Activated naive CD8-positive, alpha-beta T cell treated with anti-CD3 and anti-CD28 coated beads, Interleukin-2, amount 10 ng/mL, durations not matched to agents 7 days and 5 days (primary cell): ENCODE measurements around the gene RIMOC1. TPM values are rescaled to one million over a fixed set of nuclear protein-coding genes. Genes with fewer than 3 reads are reported as not detected.

ENCODE experiments used
- ATAC-seq: fragments of 150-1000 bp; cut with Tn5 transposase; one replicate; pipeline ENCODE4 v1.10.0; 2021; ENCODE audit warnings: low read depth, moderate library complexity
- POLR2A ChIA-PET: fragments of 350-600 bp; sonication (Branson Sonifier 250); formaldehyde crosslinking; loops from one replicate; lab custom pipeline; 2021; ENCODE audit warnings: antibody characterized with exemption; lab: Charles Lee
- DNase-seq: peaks from one replicate; pipeline ENCODE4 v3.0.0; 2021
- H3K27ac Mint-ChIP-seq: one replicate; pipeline ENCODE4 v1.8.0; 2022; ENCODE audit warnings: mild to moderate bottlenecking, mixed read lengths
- H3K27me3 Mint-ChIP-seq: one replicate; pipeline ENCODE4 v1.8.0; 2022; ENCODE audit warnings: mild to moderate bottlenecking, moderate library complexity, mixed read lengths
- H3K36me3 Mint-ChIP-seq: one replicate; pipeline ENCODE4 v1.8.0; 2021; ENCODE audit warnings: mild to moderate bottlenecking, mixed read lengths
- H3K4me1 Mint-ChIP-seq: one replicate; pipeline ENCODE4 v1.8.0; 2021; ENCODE audit warnings: mixed read lengths
- H3K4me3 Mint-ChIP-seq: one replicate; pipeline ENCODE4 v1.8.0; 2022; ENCODE audit warnings: mild to moderate bottlenecking, moderate library complexity, mixed read lengths
- H3K9me3 Mint-ChIP-seq: one replicate; pipeline ENCODE4 v1.8.0; 2021; ENCODE audit warnings: mixed read lengths
- total RNA-seq, 2 experiments: library from RNA; stranded (reverse); gene quantifications; one replicate each; pipeline ENCODE4 v1.2.3, GENCODE V29; 2021

The RIMOC1 gene
- total RNA-seq, 2 experiments from 2014 or later, result 24.3 to 27.3 TPM

DNA sequence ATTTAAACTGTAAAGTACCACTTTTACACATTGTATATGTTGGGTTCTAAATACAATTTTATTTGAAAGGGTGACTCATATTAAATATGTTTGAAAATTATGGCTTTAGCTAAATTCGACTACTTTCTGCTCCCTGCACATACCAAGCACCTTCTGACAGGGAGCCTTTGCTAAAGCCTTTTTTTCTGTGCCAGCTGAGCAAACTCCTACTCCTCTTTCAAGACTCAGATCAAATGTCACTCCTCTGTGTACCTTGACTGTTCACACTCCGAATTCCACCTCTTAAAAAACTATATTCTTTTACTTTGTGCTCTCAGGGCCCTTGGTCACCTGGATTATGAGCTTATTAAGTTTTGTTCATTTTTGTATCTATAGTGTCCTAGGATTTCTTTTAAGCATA is 27.5 kb upstream of the RIMOC1 start:
- H3K27me3 Mint-ChIP-seq, result no peaks in the 10 kb centered on the region
- H3K4me3 Mint-ChIP-seq, result no peak overlapping the region
- no peak overlapping the region for H3K27ac Mint-ChIP-seq
- peaks cover 5% of the 10 kb centered on the region for H3K36me3 Mint-ChIP-seq
- ATAC-seq (no peak), DNase-seq (no peak)
- peaks cover 9% of the 10 kb centered on the region for H3K4me1 Mint-ChIP-seq
- POLR2A ChIA-PET, result interaction anchor here (1.1 kb wide), 1 partner anchor 27 kb away, joined by 3 read pairs; the partner anchor contains the start of gene RIMOC1
- peaks cover 3% of the 10 kb centered on the region for H3K9me3 Mint-ChIP-seq

DNA sequence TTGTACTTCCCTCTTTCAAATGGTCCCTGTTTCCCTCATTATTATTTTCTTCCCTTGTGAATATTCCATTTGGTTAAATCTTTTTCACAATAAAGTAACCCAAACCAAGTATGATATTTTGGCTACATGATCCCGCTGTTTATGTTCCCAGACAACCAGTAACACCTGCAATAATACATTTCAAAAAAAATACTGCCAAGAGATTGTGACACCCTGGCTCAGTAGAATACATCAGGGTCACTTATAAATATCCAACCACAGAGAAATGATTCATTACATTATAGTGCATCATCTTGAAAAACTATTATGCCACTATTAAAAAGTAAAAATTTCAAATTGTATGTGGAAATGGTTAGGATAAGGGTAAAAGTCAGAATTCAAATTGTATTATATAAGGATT is 26.7 kb upstream of the RIMOC1 start:
- H3K9me3 Mint-ChIP-seq, result peaks cover 3% of the 10 kb centered on the region
- H3K27ac Mint-ChIP-seq, result no peak overlapping the region
- ATAC-seq (no peak), DNase-seq (no peak)
- H3K27me3 Mint-ChIP-seq, result no peaks in the 10 kb centered on the region
- peaks cover 5% of the 10 kb centered on the region for H3K36me3 Mint-ChIP-seq
- H3K4me1 Mint-ChIP-seq, result peaks cover 7% of the 10 kb centered on the region
- POLR2A ChIA-PET, result interaction anchor here (1.1 kb wide), 1 partner anchor 26 kb away, joined by 3 read pairs; the partner anchor contains the start of gene RIMOC1
- H3K4me3 Mint-ChIP-seq, result no peak overlapping the region

DNA sequence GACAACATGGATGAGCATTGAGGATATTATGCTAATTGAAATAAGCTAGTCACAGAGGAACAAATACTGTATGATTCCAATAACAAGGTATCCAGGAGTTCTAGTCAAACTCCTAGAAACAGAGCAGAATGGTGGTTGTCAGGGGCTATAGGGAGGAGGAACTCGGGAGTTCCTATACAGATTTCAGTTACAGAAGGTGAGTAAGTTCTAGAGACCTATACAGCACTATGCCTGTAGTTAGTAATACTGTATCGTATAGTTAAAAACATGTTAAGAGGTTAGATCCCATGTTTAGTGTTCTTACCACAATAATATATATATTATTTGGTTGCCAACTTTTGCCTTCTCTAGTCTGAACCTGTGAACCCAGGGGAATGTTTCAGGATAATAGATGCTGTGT is 26.0 kb upstream of the RIMOC1 start:
- ATAC-seq, result no peak
- peaks cover 10% of the 10 kb centered on the region for H3K4me1 Mint-ChIP-seq

DNA sequence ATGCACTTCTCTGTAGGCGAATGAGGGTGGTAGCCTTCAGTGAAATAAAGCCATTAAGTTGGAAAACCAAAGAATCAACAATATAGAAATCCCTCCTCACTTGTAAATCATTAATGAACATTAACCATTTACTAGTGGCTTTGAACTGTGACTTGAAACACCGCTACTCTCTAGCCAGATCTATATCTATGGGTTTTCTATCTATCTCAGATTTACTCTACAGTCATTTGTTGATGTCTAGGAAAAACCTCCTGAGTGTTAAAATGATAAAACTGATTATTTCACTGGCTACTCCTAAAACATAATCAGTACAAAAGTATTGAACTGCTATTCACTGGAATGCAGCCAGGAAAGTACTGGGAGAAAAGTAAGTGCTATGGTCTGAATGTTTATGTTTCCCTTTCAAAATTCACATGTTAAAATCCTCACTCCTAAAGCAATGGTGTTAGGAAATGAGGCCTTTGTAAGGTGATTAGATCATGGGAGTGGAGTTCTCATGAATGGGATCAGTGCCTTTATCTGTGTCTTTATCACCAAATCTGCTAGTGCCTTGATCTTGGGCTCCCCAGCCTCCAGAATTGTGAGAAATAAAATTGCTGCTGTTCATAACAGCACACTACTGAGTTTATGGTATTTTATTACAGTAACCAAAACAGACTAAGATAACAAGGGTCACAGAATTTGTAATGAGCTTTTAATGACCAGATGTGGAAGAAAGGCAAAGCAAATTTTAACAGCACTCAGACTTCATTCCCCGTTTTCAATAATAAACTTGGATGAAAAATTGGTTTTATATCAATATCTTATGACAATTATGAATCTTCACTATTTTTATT is 25.3 kb upstream of the RIMOC1 start:
- Mint-ChIP-seq H3K9me3 (peaks cover 3% of the 10 kb centered on the region), H3K27me3 (no peaks in the 10 kb centered on the region), H3K4me1 (peaks cover 13% of the 10 kb centered on the region), H3K36me3 (peaks cover 8% of the 10 kb centered on the region), H3K27ac (no peak overlapping the region), H3K4me3 (no peak overlapping the region)
- ATAC-seq (no peak), DNase-seq (no peak)
- POLR2A ChIA-PET, result no interaction called here

More for the DNA sequence above, 26.0 kb upstream of the RIMOC1 start:
- Mint-ChIP-seq H3K27me3 (no peaks in the 10 kb centered on the region), H3K27ac (no peak overlapping the region), H3K36me3 (peaks cover 5% of the 10 kb centered on the region), H3K9me3 (peaks cover 3% of the 10 kb centered on the region), H3K4me3 (no peak overlapping the region)
- DNase-seq, result no peak
- POLR2A ChIA-PET, result no interaction called here

DNA sequence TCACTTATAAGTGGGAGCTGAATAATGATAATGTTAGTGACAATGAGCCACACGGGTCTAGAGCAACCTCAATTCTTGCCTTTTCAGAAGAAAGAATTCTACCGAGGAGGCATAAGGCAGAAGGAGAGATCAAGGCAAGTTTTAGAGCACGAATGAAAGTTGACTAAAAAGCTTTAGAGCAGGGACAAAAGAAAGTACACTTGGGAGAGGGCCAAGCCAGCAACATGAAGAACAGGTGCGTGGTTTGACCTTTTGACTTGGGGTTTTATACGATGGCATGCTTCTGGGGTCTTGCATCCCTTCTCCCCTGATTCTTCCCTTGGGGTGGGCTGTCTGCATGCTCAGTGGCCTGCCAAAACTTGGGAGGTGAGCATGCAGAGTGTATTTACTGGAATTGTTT is 21.4 kb upstream of the RIMOC1 start:
- POLR2A ChIA-PET, result interaction anchor here (1.1 kb wide), 1 partner anchor 12 kb away, joined by 3 read pairs; no protein-coding TSS in a partner anchor
- Mint-ChIP-seq H3K9me3 (peaks cover 3% of the 10 kb centered on the region), H3K36me3 (peaks cover 6% of the 10 kb centered on the region), H3K27me3 (peaks cover 5% of the 10 kb centered on the region), H3K4me1 (peaks cover 7% of the 10 kb centered on the region), H3K27ac (no peak overlapping the region), H3K4me3 (no peak overlapping the region)
- DNase-seq, result no peak
- no peak for ATAC-seq

DNA sequence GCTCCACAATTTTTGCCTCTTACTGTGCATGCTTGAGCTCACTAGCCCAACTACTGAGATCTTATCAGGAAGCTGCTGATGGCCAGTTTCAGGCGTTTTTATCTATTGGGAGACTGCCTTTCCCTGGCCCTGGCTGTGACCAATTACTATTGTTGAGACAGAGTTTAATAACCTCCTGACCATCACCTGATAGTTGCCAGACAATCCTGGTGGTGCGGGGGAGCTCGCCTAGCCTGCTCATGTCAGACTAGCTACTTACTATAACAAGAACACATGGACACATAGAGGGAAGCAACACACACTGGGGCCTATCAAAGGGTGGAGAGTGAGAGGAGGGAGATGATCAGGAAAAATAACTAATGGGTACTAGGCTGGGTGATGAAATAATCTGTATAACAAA is 20.9 kb upstream of the RIMOC1 start:
- Mint-ChIP-seq H3K4me3 (no peak overlapping the region), H3K4me1 (peaks cover 7% of the 10 kb centered on the region), H3K9me3 (peaks cover 3% of the 10 kb centered on the region), H3K27ac (no peak overlapping the region), H3K27me3 (peaks cover 8% of the 10 kb centered on the region), H3K36me3 (peaks cover 5% of the 10 kb centered on the region)
- DNase-seq (no peak), ATAC-seq (no peak)
- POLR2A ChIA-PET, result interaction anchor here (1.1 kb wide), 1 partner anchor 13 kb away, joined by 3 read pairs; no protein-coding TSS in a partner anchor

DNA sequence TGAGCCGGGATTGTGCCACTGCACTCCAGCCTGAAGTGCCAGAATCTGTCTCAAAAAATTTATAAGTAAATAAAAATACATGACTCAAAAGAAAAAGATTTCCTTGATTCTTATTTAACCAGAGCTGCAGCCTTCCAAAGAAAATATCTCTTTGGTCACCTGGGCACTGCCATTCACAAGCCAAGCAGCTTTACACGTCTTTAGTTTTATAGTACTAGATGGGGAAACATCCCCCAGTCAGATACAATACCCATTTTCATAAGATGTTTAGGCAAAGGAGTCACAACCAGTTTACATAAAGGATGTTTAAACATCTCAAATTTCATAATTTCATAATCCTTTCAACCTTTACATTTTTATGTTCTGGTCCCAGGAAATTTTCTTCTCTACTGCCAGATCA is 20.2 kb upstream of the RIMOC1 start:
- peaks cover 7% of the 10 kb centered on the region for H3K4me1 Mint-ChIP-seq
- peaks cover 7% of the 10 kb centered on the region for H3K36me3 Mint-ChIP-seq
- DNase-seq (no peak), ATAC-seq (no peak)
- no peak overlapping the region for H3K4me3 Mint-ChIP-seq
- POLR2A ChIA-PET, result interaction anchor here (2.0 kb wide), 1 partner anchor 20 kb away, joined by 7 read pairs; the partner anchor contains the start of gene RIMOC1
- H3K27me3 Mint-ChIP-seq, result peaks cover 8% of the 10 kb centered on the region
- H3K9me3 Mint-ChIP-seq, result peaks cover 3% of the 10 kb centered on the region
- H3K27ac Mint-ChIP-seq, result no peak overlapping the region

DNA sequence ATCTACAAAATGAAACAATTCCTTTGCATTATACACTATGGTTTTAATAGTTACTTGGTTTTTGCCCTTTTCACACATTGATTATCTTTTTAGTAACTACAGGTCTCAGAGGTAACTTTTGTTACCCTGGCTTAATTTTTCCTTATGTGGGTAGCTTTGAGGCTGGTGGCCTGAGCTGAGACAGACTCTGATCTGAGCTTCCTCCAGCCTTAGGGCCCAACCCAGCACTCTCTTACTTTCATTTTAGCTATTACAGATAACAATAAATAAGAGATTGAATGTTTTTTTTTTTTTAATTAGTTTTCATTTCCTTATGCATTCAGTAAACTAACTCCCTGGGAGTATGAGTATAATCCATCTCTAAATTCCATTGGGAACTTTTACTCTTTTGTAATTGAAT is 18.9 kb upstream of the RIMOC1 start:
- Mint-ChIP-seq H3K36me3 (peaks cover 7% of the 10 kb centered on the region), H3K4me3 (peak overlapping the region; percentile 59), H3K27me3 (peaks cover 8% of the 10 kb centered on the region), H3K4me1 (peaks cover 7% of the 10 kb centered on the region), H3K27ac (no peak overlapping the region), H3K9me3 (peaks cover under 1% of the 10 kb centered on the region)
- DNase-seq (no peak), ATAC-seq (peak; percentile 56)
- POLR2A ChIA-PET, result interaction anchor here (2.0 kb wide), 1 partner anchor 19 kb away, joined by 7 read pairs; the partner anchor contains the start of gene RIMOC1

DNA sequence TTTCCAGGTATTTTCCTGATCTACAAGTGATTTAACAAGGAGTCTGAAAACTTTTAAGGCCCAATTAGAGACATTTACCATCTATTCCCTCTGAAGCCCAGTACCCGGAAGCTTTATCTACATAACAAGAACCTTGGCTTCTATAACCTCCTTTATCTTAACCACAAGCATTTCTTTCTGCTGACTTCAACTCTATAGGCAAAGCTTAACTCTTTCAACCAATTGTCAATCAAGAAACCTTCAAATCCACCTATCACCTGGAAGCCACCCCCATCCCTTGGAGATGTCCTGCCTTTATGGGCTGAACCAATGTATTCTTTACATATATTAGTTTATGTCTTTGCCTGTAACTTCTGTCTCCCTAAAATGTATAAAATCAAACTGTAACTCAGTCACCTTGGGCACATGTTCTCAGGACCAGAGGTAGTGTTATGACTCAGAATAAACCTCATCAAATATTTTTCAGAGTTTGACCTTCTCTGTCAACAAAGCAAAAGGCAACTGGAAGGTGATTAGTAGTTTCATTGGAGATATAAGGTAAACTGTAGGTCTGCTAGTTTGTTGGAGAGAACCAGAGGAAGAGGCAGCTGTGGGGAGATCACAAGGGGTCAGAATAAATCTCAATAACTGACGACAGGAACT is 13.0 kb upstream of the RIMOC1 start:
- peaks cover 11% of the 10 kb centered on the region for H3K36me3 Mint-ChIP-seq
- H3K4me3 Mint-ChIP-seq, result peak overlapping the region; percentile 20
- POLR2A ChIA-PET, result interaction anchor here (0.6 to 1.0 kb wide), 2 partner anchors 13 to 34 kb away, joined by 3 to 4 read pairs; partner anchors contain the start of genes FBXO4 and RIMOC1
- peaks cover 17% of the 10 kb centered on the region for H3K27me3 Mint-ChIP-seq
- DNase-seq (no peak), ATAC-seq (peak; percentile 81)
- H3K4me1 Mint-ChIP-seq, result peaks cover 17% of the 10 kb centered on the region
- peak overlapping the region; percentile 35 for H3K27ac Mint-ChIP-seq
- H3K9me3 Mint-ChIP-seq, result peaks cover 2% of the 10 kb centered on the region

DNA sequence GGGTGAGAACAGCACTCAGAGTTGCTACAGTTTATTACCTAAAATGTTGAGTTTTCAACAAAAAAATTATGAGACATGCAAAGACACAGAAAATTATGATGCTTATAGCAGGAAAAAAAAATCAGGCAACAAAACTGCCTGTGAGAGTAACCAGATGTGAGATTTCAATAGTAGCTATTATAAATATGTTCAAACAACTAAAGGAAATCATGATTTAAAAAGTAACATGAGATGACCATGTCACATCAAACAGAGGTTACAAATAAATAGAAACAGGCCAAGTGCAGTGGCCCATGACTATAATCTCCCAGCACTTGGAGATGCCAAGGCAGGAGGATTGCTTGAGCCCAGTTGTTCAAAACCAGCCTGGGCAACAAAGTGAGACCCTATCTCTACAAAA is 12.1 kb upstream of the RIMOC1 start:
- DNase-seq, result no peak
- Mint-ChIP-seq H3K36me3 (peaks cover 12% of the 10 kb centered on the region), H3K9me3 (peaks cover 2% of the 10 kb centered on the region), H3K27me3 (peaks cover 24% of the 10 kb centered on the region), H3K27ac (no peak overlapping the region), H3K4me3 (peak overlapping the region; percentile 12), H3K4me1 (peaks cover 17% of the 10 kb centered on the region)
- POLR2A ChIA-PET, result no interaction called here
- ATAC-seq, result no peak

DNA sequence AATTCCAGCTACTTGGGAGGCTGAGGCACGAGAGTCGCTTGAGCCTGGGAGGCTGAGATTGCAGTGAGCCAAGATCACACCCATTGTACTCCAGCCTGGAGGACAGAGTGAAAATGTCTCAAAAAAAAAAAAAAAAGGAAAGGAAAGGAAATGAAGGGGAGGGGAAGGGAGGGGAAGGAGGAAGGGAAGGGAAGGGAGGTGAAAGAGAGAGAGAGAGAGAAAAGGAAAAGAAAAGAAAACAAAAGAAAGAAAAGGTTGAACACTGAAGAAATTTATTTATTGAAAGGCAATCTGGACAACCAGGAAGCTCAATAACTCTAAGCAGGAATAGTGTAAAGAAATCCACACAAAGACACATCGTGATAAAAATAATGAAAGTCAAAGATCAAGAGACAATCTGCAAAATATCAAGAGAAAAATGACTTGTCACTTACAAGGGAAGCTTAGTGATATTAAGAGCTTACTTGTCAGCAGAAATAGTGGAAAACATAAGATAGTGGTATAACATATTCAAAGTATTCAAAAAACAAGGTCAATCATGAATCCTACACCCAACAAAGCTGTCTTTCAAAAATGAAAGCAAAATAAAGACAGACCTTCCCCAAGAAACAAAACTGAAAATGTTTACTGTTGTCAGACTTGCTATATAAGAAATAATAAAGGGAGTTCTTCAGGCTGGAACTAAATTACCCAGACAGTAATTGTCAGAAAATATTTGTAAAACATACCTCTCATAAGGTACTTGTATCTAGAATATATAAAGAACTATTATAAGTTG is 10.9 kb upstream of the RIMOC1 start:
- Mint-ChIP-seq H3K36me3 (peaks cover 9% of the 10 kb centered on the region), H3K27me3 (peaks cover 22% of the 10 kb centered on the region), H3K4me1 (peaks cover 17% of the 10 kb centered on the region), H3K27ac (peak overlapping the region; percentile 44), H3K9me3 (peaks cover 2% of the 10 kb centered on the region), H3K4me3 (peak overlapping the region; percentile 59)
- DNase-seq (no peak), ATAC-seq (no peak)
- POLR2A ChIA-PET, result interaction anchor here (0.7 to 1.2 kb wide), 2 partner anchors 11 to 23 kb away, joined by 7 to 12 read pairs; partner anchors contain the start of genes OXCT1 and RIMOC1

DNA sequence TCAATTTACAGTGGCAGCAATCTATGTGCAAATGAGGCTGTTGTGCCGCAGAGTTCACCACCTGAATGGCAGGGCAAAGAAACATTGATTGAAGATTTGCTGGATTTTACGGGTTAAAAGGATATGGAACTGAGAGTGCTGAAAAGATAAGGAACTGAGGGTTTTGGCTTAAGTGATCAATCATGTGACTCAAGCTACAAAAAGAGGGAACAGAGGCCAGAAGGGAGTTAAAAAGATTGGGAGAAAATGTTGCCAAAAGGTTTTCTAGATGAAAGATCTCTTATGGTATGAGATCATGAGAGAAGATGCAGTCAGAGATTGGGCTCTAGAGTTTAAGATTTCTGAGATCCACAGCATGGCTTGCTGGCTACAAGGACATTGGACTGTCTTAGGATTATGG is 7.9 kb upstream of the RIMOC1 start:
- ATAC-seq (no peak), DNase-seq (no peak)
- Mint-ChIP-seq H3K9me3 (peaks cover 2% of the 10 kb centered on the region), H3K27ac (no peak overlapping the region), H3K27me3 (peaks cover 30% of the 10 kb centered on the region), H3K4me3 (no peak overlapping the region), H3K36me3 (peaks cover 7% of the 10 kb centered on the region), H3K4me1 (peaks cover 14% of the 10 kb centered on the region)
- POLR2A ChIA-PET, result interaction anchor here (0.7 kb wide), 1 partner anchor 25 kb away, joined by 3 read pairs; no protein-coding TSS in a partner anchor
